Ishikawa (cell line): ENCODE measurements around the gene ZNF513.

Source experiments
- CEBPB ChIP-seq: IDR thresholded peaks from 2 replicates; pipeline ENCODE4 v1.6.1; 2012
- CREB1 ChIP-seq: IDR thresholded peaks from 2 replicates; pipeline ENCODE4 v1.6.1; 2012; ENCODE audit warnings: low read depth
- EGR1 ChIP-seq: IDR thresholded peaks from 2 replicates; pipeline ENCODE4 v1.6.1; 2012
- EP300 ChIP-seq: IDR thresholded peaks from 2 replicates; pipeline ENCODE4 v1.6.1; 2012; ENCODE audit warnings: borderline replicate concordance
- FOXM1 ChIP-seq: IDR thresholded peaks from 2 replicates; pipeline ENCODE4 v1.6.1; 2012; ENCODE audit warnings: low read depth, borderline replicate concordance
- MAX ChIP-seq: IDR thresholded peaks from 2 replicates; pipeline ENCODE4 v1.6.1; 2012
- NFIC ChIP-seq: IDR thresholded peaks from 2 replicates; pipeline ENCODE4 v1.6.1; 2012
- RAD21 ChIP-seq: IDR thresholded peaks from 2 replicates; pipeline ENCODE4 v1.6.1; 2012; ENCODE audit warnings: low read depth
- REST ChIP-seq: IDR thresholded peaks from 2 replicates; pipeline ENCODE4 v1.6.1; 2012; ENCODE audit warnings: low read depth, mild to moderate bottlenecking
- TAF1 ChIP-seq: IDR thresholded peaks from 2 replicates; pipeline ENCODE4 v1.6.1; 2012; ENCODE audit warnings: low read depth, mild to moderate bottlenecking
- TCF12 ChIP-seq: IDR thresholded peaks from 2 replicates; pipeline ENCODE4 v1.6.1; 2012; ENCODE audit warnings: low read depth
- TEAD4 ChIP-seq: IDR thresholded peaks from 2 replicates; pipeline ENCODE4 v1.6.1; 2012
- USF1 ChIP-seq: IDR thresholded peaks from 2 replicates; pipeline ENCODE4 v1.6.1; 2012
- YY1 ChIP-seq: IDR thresholded peaks from 2 replicates; pipeline ENCODE4 v1.6.1; 2012; ENCODE audit warnings: low read depth
- ZBTB7A ChIP-seq: IDR thresholded peaks from 2 replicates; pipeline ENCODE4 v1.6.1; 2012; ENCODE audit warnings: low read depth

The ZNF513 gene

GRCh38 chr2:27393225-27393624, 12.7 kb upstream of the ZNF513 start:
- TF ChIP-seq USF1, result no peak
- no peak for TF ChIP-seq TAF1
- no peak for TF ChIP-seq MAX
- no peak for TF ChIP-seq ZBTB7A
- no peak for TF ChIP-seq FOXM1
- TF ChIP-seq YY1, result no peak
- TF ChIP-seq TCF12, result no peak
- no peak for TF ChIP-seq EGR1
- no peak for TF ChIP-seq NFIC
- TF ChIP-seq EP300, result no peak
- TF ChIP-seq CEBPB, result no peak
- TF ChIP-seq TEAD4, result no peak
- TF ChIP-seq REST, result no peak

- TF ChIP-seq MAX, result no peak
- no peak for TF ChIP-seq NFIC
These were observed 10.5 kb upstream of the ZNF513 start for GRCh38 chr2:27390822-27391679.

- no peak for TF ChIP-seq TEAD4
- TF ChIP-seq FOXM1, result no peak
- TF ChIP-seq EP300, result no peak
- no peak for TF ChIP-seq CREB1
- TF ChIP-seq TCF12, result no peak
- TF ChIP-seq EGR1, result no peak
- no peak for TF ChIP-seq CEBPB
- TF ChIP-seq RAD21, result no peak
- TF ChIP-seq USF1, result no peak
These were observed 1.1 kb upstream of the ZNF513 start for GRCh38 chr2:27381577-27382181.

- TF ChIP-seq EGR1, result no peak
- TF ChIP-seq CREB1, result no peak
- no peak for TF ChIP-seq TEAD4
- TF ChIP-seq YY1, result no peak
- no peak for TF ChIP-seq REST
- no peak for TF ChIP-seq MAX
- no peak for TF ChIP-seq FOXM1
- TF ChIP-seq TAF1, result no peak
- no peak for TF ChIP-seq EP300
- no peak for TF ChIP-seq NFIC
- TF ChIP-seq USF1, result no peak
- no peak for TF ChIP-seq CEBPB
- no peak for TF ChIP-seq RAD21
- no peak for TF ChIP-seq TCF12
These were observed 503 bp downstream of the ZNF513 start for GRCh38 chr2:27379836-27380625.

GRCh38 chr2:27379383-27379835, 1.1 kb downstream of the ZNF513 start:
- no peak for TF ChIP-seq TCF12
- TF ChIP-seq EGR1, result no peak
- no peak for TF ChIP-seq NFIC
- TF ChIP-seq YY1, result no peak
- TF ChIP-seq CREB1, result no peak
- TF ChIP-seq FOXM1, result no peak
- no peak for TF ChIP-seq EP300
- no peak for TF ChIP-seq REST
- no peak for TF ChIP-seq USF1
- TF ChIP-seq CEBPB, result no peak
- TF ChIP-seq TAF1, result no peak
- TF ChIP-seq ZBTB7A, result no peak
- no peak for TF ChIP-seq TEAD4
- no peak for TF ChIP-seq RAD21
- TF ChIP-seq MAX, result no peak
